ENCODE measurements around the gene ARNT2.
"Not testable (repeated sequence)": the region's sequence is repeated elsewhere in the genome, so short reads cannot be mapped to it uniquely, and the experiment has no call there.

The ARNT2 gene

DNA sequence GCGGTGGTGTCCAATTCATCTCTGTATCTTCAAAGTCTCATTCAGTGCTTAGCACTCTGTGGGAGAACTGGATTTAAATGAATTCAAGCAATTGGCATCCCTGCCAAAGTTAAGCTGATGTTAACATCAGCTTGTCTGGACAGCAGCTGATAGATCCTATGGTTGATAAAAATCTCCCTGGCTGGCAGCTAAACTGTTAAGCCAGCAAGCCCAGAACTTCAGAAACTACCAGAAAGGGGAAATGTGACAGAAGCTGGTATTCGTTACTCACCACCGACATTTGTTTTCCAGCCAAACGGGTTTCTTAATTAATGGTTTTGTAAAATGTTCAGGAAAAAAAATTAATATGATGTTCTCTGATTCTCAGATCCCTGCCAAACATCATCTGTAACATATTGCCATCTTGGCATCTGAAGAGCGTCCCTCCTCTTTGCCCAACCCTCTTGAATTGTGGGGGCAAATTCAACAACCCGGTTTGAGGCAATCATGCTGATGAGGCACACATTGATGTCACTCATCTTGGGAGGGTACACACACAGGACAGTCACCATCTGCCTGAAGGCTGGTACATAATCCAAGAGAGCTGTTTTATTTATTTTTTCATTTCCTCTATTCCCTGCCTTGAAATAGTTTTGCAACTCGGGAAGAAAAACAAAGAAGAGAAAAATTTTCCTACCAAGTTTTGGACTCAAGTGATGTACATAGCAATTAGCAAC is 214.7 kb downstream of the ARNT2 start:
- DNase-seq (ENCODE audit: low spot score), result no peak

DNA sequence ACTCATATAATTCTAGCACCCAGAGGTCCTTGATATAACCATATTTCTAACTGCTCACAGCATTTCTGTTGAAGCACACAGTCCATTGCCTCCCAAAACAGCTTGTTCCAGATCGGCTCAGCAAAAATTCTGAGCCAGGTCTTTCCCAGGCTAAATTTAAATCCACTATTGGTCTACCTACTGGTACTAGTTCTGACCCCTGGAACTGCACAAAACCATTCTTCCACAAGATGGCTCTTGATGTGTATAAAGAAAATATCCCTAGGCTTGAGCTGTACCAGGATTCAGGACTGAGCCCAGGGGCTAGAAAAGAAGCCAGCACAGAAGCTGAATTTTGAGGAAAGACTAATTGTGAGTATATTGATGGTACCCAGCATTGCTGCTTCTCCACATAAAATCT is 215.5 kb downstream of the ARNT2 start:
- no peak for DNase-seq (ENCODE audit: low spot score)

GRCh38 chr15:80620141-80620540 is 216.0 kb downstream of the ARNT2 start:
- DNase-seq (ENCODE audit: low spot score), result no peak

DNA sequence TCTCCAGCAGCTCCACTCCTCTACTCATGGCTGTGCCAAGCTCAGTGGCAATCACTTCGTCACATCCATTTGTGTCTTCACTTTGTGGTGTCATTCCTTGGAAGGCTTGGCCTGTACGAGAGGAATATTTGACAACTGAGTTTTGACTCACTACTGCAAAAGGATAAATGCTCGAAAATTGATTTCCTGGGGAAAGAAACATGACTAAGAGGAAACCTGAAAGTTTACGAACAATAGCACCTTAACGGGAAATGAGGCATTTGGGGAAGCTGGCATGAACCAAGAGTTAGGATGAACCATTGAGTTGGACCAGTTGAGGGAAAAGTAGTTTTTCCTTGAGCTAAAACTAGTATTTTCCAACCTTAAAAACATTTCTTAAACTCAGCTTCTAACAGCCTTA is 216.7 kb downstream of the ARNT2 start:
- no peak for DNase-seq (ENCODE audit: low spot score)

DNA sequence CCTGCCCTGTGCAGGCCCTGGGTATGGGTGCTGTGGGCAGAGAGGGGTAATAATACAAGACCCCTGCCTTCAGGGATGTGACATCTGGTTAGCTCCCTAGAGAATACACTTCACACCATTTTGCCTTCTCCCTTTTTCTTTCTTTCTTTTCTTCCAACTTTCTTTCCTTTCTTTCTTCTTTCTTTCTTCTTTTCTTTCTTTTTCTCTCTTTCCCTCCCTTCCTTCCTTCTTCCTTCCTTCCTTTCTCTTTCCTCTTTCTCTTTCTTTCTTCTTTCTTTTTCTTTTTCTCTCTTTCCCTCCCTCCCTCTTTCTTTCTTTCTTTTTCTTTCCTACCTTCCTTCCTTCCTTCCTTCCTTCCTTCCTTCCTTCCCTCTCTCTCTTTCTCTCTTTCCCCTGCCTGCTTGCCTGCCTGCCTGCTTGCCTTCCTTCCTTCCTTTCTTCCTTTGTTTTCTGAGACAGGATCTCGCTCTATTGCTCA is 222.5 kb downstream of the ARNT2 start:
- no peak for DNase-seq (ENCODE audit: low spot score)

GRCh38 chr15:80629355-80629754 is 225.2 kb downstream of the ARNT2 start:
- DNase-seq (ENCODE audit: low spot score), result no peak

- DNase-seq (ENCODE audit: low spot score), result no peak
Measured at GRCh38 chr15:80630981-80631380, 226.8 kb downstream of the ARNT2 start.

- DNase-seq (ENCODE audit: low spot score), result no peak
Measured at GRCh38 chr15:80633221-80633620, 229.0 kb downstream of the ARNT2 start.

GRCh38 chr15:80635953-80636352 is 231.8 kb downstream of the ARNT2 start:
- no peak for DNase-seq (ENCODE audit: low spot score)

GRCh38 chr15:80636675-80637074 is 232.5 kb downstream of the ARNT2 start:
- no peak for DNase-seq (ENCODE audit: low spot score)

DNA sequence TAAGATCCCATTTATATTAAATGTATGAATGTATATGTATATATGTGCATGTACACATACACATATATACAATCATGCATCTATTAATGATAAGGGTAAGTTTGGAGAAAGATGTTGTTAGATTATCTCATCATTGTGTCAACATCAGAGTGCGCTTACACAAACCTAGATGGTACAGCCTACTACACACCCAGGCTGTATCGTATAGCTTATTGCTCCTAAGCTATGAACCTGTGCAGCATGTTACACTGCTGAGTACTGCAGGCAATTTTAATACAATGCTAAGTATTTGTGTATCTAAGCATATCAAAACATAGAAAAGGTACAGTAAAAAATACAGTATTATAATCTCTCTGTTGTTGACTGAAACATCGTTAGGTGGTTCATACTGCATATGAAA is 233.6 kb downstream of the ARNT2 start:
- DNase-seq (ENCODE audit: low spot score), result no peak

DNA sequence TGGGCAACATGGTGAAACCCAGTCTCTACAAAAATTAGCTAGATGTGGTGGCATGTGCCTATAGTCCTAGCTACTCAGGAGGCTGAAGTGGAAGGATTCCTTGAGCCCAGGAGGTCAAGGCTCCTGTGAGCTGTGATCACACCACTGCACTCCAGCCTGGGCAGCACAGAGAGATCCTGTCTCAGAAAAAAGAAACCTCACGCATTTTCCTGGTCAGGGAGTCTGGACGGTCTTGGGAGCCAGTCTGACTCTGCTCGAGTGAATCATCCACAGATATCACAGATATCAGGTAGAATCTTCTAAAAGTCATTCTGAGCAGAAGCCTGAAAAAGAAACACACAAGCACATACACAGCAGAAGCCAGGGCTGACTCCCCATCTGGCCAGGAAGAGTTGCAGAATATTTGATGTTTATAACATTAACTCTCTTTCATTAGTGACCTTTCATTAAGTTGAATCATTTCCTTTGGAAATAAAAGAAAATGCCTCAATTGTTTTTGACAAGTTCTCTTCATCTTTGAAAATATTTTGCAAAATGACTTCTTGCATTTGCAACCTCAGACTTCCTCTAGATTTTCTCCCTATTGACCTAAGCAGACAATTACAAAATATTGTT is 234.5 kb downstream of the ARNT2 start:
- DNase-seq (ENCODE audit: low spot score), result no peak

DNA sequence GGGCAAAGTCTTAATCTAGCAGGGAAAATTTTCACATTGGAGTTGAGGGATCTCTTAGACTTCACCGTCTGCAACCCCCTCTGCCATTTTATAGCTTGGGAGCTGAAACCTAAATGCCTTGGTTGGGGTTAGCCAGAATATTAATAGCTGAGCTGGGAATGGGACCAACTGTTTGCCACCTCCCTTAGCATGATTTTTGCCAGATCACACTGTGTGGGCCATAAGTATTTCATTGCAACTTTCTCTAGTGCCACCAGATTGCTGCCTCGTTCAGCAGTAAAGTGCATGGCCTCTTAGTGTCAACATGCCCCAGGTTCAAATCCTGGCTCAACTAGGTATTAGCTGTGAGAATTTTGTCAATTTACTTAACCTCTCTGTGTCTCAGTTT is 235.0 kb downstream of the ARNT2 start:
- DNase-seq (ENCODE audit: low spot score), result no peak

GRCh38 chr15:80640531-80641121 is 236.4 kb downstream of the ARNT2 start:
- no peak for DNase-seq (ENCODE audit: low spot score)

GRCh38 chr15:80641384-80641783 is 237.2 kb downstream of the ARNT2 start:
- DNase-seq (ENCODE audit: low spot score), result no peak

GRCh38 chr15:80643431-80643951 is 239.3 kb downstream of the ARNT2 start:
- DNase-seq (ENCODE audit: low spot score), result no peak

DNA sequence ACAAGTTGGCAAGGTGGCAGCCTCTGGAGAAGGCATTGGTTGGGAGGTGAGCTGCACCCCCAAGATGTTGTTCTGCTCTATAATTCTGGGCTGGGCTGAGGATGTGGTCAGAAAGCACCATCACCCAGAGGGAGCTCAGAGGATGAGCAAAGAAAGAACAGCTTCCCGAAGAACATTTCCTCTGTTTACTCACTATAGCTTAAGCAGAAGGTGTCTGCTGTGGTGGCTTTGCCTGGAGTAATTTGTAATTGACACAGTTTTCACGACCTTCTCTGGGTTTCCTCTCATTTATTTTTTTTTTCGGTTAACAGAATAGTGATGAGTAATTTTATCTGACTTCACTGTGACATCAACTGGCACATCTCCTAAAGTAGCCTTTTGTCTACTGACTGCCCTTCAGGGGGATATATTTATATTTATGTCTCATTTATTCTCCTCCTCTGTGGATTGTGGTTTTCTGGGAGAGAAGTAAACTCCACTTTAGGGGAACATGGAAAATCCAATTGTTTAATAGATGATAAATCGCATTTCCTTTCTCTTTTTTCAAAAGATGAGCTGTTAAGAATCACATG is 241.4 kb downstream of the ARNT2 start:
- no peak for DNase-seq (ENCODE audit: low spot score)

DNA sequence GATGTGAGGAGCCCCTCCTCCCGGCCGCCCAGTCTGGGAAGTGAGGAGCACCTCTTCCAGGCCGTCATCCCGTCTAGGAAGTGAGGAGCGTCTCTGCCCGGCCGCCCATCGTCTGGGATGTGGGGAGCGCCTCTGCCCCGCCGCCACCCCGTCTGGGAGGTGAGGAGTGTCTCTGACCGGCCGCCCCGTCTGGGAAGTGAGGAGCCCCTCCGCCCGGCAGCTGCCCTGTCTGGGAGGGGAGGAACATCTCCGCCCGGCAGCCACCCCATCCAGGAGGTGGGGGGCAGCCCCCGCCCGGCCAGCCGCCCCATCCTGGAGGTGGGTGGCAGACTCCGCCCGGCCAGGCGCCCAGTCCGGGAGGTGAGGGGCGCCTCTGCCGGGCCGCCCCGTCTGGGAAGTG is 243.2 kb downstream of the ARNT2 start:
- not testable (repeated sequence) for DNase-seq (ENCODE audit: low spot score)
